Upper lobe of right lung (tissue), 1 donor: ENCODE data around the gene UBQLN1. TPM values are rescaled to one million over a fixed set of nuclear protein-coding genes. Genes with fewer than 3 reads are reported as not detected.
"Not testable (repeated sequence)": the region's sequence is repeated elsewhere in the genome, so short reads cannot be mapped to it uniquely, and the experiment has no call there.

Experiments used
- ATAC-seq: fragments of 200-7000 bp; cut with Tn5 transposase; one replicate; pipeline ENCODE4 v1.9.1; 2020; ENCODE audit warnings: mild to moderate bottlenecking, moderate library complexity
- DNase-seq: peaks from one replicate; pipeline ENCODE4 v3.0.0-alpha.2; 2020
- H3K27ac ChIP-seq: fragments of 200-600 bp; one replicate; pipeline ENCODE4 v1.8.0; 2022
- H3K27me3 ChIP-seq: fragments of 200-600 bp; one replicate; pipeline ENCODE4 v1.8.0; 2022; ENCODE audit warnings: mild to moderate bottlenecking
- H3K36me3 ChIP-seq: fragments of 200-600 bp; one replicate; pipeline ENCODE4 v1.8.0; 2022
- H3K4me1 ChIP-seq: fragments of 200-600 bp; one replicate; pipeline ENCODE4 v1.8.0; 2022
- H3K4me3 ChIP-seq: fragments of 200-600 bp; one replicate; pipeline ENCODE4 v1.8.0; 2022; ENCODE audit warnings: mild to moderate bottlenecking
- H3K9me3 ChIP-seq: fragments of 200-600 bp; one replicate; pipeline ENCODE4 v1.8.0; 2022
- intact Hi-C: fragments of 100-400 bp; cut with DNase I; formaldehyde crosslinking; loops from one replicate; pipeline ENCODE4 v1.11.0; 2022
- long read RNA-seq: library from polyadenylated mRNA; unstranded; transcript quantifications from one replicate; pipeline ENCODE4 v2.0.0, GENCODE V29; 2021
- total RNA-seq: library from RNA; stranded (reverse); fragmentation: NEBNext Ultra II Directional; extraction: Animal tissue kit (Norgen Biotek cat#: 25700); gene quantifications from one replicate; pipeline ENCODE4 v1.2.1, GENCODE V29; 2021
- TF ChIP-seq, protein P1 (sequence below): fragments of 200-600 bp; IDR thresholded peaks from one replicate; pipeline ENCODE4 v1.8.0; 2022; ENCODE audit warnings: antibody characterized with exemption
- donor health status: DM: no; HTN: yes; CAD: no; lungs with severe emphysema.

The UBQLN1 gene
- 93.7 TPM for total RNA-seq
- long read RNA-seq, full-length matches to known transcripts = 47 of 60 reads
- long read RNA-seq, partial matches to known transcripts = 7 of 60 reads
- long read RNA-seq, other reads (novel, unspliced or antisense) = 6 of 60 reads

DNA sequence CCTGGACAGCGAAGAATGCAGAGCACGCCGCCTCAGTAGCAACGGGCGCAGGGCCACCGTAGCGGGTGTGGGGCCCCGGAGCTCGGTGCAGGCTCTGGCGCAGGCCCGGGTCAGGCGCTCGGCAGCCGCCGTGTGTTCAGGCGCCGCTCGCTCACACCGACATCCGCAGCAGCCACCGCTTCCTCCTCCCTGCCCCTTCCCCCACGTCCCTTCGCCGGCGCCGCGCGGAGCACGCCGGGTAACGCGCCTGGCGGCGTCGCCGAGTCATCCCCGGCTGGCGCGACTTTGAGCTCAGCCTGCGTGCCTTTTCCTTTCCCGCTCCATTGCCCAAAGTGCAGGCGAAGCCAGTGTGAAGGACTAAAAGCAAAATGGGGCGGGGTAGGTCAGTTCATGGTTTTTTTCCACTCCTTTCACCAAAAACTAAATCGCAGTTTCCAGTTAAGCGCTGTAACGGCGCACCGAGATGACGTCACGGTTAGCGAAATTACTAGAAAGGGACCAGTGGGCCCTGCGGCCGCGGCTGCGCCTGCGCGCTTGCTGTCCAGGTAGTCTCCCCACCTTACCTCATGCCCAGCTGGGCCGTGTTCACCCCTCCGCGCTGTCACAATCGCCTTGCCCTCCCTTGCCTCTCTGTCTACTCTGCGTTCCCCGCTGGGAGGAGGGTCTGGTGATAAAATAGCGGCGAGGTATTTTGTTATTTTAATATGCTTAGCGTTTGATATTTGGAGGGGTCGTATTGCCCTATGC is at the start of gene UBQLN1:
Gene UBQLN1 (minus strand): TSS at position 191 of the 747 bp plus-strand sequence. CDS start 279 bp downstream, outside the sequence.
- TF ChIP-seq, protein P1, sequence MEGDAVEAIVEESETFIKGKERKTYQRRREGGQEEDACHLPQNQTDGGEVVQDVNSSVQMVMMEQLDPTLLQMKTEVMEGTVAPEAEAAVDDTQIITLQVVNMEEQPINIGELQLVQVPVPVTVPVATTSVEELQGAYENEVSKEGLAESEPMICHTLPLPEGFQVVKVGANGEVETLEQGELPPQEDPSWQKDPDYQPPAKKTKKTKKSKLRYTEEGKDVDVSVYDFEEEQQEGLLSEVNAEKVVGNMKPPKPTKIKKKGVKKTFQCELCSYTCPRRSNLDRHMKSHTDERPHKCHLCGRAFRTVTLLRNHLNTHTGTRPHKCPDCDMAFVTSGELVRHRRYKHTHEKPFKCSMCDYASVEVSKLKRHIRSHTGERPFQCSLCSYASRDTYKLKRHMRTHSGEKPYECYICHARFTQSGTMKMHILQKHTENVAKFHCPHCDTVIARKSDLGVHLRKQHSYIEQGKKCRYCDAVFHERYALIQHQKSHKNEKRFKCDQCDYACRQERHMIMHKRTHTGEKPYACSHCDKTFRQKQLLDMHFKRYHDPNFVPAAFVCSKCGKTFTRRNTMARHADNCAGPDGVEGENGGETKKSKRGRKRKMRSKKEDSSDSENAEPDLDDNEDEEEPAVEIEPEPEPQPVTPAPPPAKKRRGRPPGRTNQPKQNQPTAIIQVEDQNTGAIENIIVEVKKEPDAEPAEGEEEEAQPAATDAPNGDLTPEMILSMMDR = no peak
- no peaks in the 10 kb centered on the region for H3K27me3 ChIP-seq
- intact Hi-C loops = no loop called here
- ATAC-seq (peak; percentile 97), DNase-seq (peak; percentile 96)
- H3K36me3 ChIP-seq = no peaks in the 10 kb centered on the region
- H3K4me1 ChIP-seq = peaks cover 9% of the 10 kb centered on the region
- H3K4me3 ChIP-seq = peak within 1 kb of the TSS; percentile 74
- H3K9me3 ChIP-seq = no peaks in the 10 kb centered on the region
- peak within 1 kb of the TSS; percentile 99 for H3K27ac ChIP-seq

DNA sequence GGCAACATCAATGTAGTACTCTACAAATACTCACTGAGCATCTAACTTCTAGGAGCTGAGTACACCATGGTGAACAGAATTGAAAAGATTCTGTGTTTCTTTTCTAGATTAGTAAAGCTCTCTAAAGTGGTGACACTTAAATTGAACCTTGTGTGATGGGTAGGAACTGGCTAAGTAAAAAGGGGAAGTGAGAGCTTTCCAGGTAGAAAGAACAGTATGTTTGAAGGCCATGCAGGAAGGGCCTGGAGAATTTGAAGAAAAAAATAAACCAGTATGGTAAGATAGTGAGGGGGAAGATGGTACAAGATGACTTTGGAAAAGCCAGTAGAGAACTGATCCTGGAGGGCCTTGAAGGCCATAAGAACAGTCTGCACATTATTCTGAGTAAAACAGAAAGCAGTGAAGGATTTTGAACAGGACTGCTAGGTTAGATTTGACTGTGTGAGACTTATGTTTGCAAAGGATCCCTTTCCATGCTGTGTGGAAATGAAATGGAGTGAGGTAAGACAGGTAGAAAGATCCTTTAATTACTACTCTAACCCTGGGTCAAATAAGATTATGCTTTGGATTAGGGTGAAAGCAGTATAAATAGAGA is 46.7 kb upstream of the UBQLN1 start:
- DNase-seq (no peak), ATAC-seq (no peak)
- Histone ChIP-seq H3K36me3 (no peaks in the 10 kb centered on the region), H3K27me3 (no peaks in the 10 kb centered on the region), H3K9me3 (no peaks in the 10 kb centered on the region), H3K4me3 (no peak overlapping the region), H3K4me1 (no peaks in the 10 kb centered on the region), H3K27ac (no peak overlapping the region)
- intact Hi-C loops = no loop called here
- TF ChIP-seq, protein P1 = no peak

DNA sequence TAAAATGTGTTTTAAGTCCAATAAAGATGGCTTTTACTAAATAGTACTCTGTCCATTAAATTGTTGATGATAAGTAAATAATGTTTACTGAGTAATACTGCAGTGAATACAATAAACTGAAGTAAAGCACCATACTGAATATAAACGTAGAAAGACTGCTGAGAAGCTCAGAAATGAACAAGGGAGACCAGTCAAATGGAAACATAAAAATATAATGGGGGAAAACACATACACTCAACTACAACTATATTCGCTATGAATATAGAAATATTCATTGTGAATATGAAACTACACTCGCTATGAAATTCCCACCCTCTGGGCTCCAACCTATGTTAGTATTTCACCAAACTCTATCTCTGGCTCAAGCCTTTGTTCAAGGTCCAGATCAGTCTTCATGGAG is 41.9 kb upstream of the UBQLN1 start:
- no peak for ATAC-seq
- Histone ChIP-seq H3K4me1 (no peaks in the 10 kb centered on the region), H3K36me3 (no peaks in the 10 kb centered on the region), H3K4me3 (no peak overlapping the region), H3K27ac (no peak overlapping the region), H3K9me3 (no peaks in the 10 kb centered on the region), H3K27me3 (no peaks in the 10 kb centered on the region)
- intact Hi-C loops = no loop called here
- TF ChIP-seq, protein P1 = no peak
- DNase-seq = no peak

DNA sequence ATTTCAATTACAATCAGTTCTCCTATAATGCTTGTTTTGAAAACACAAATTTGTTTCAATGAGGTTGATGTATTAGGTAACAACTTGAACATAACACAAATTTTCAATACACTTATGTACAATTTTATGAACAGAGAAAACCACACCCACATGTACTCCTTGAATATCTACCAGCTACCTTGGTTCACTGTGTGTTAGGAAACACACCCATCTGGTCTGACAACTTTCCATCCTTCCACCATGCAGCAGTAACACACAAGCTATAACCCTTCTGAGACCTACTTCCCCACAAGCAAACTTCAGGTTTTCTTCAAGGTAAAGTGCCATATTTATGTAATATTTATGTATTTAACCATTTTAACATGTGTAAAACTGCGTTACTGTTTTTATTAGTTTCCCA is 36.4 kb upstream of the UBQLN1 start:
- TF ChIP-seq, protein P1 = no peak
- DNase-seq = no peak
- peaks cover 4% of the 10 kb centered on the region for H3K36me3 ChIP-seq
- H3K4me1 ChIP-seq = no peaks in the 10 kb centered on the region
- H3K4me3 ChIP-seq = no peak overlapping the region
- no peaks in the 10 kb centered on the region for H3K27me3 ChIP-seq
- intact Hi-C loops = no loop called here
- ATAC-seq = no peak
- H3K27ac ChIP-seq = no peak overlapping the region
- H3K9me3 ChIP-seq = no peaks in the 10 kb centered on the region

DNA sequence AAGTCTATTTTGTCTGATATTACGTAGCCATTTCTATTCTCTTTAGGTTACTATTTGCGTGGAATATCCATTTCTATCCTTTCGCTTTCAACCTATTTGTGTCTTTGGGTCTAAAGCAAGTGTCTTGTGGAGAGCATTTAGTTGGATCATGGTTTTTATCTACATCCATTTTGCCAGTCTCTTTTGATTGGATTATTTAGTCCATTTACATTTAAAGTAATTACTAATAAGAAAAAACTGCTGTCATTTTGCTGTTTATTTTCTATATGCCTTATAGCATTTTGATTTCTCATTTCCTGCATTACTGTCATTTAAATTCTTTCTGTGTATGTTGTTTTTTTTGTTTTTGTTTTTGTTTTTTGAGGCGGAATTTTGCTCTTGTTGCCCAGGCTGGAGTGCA is 26.0 kb upstream of the UBQLN1 start:
- H3K27ac ChIP-seq = no peak overlapping the region
- no peaks in the 10 kb centered on the region for H3K27me3 ChIP-seq
- H3K4me3 ChIP-seq = no peak overlapping the region
- no peaks in the 10 kb centered on the region for H3K9me3 ChIP-seq
- no peaks in the 10 kb centered on the region for H3K36me3 ChIP-seq
- intact Hi-C loops = no loop called here
- ATAC-seq (no peak), DNase-seq (no peak)
- TF ChIP-seq, protein P1 = no peak
- H3K4me1 ChIP-seq = no peaks in the 10 kb centered on the region

DNA sequence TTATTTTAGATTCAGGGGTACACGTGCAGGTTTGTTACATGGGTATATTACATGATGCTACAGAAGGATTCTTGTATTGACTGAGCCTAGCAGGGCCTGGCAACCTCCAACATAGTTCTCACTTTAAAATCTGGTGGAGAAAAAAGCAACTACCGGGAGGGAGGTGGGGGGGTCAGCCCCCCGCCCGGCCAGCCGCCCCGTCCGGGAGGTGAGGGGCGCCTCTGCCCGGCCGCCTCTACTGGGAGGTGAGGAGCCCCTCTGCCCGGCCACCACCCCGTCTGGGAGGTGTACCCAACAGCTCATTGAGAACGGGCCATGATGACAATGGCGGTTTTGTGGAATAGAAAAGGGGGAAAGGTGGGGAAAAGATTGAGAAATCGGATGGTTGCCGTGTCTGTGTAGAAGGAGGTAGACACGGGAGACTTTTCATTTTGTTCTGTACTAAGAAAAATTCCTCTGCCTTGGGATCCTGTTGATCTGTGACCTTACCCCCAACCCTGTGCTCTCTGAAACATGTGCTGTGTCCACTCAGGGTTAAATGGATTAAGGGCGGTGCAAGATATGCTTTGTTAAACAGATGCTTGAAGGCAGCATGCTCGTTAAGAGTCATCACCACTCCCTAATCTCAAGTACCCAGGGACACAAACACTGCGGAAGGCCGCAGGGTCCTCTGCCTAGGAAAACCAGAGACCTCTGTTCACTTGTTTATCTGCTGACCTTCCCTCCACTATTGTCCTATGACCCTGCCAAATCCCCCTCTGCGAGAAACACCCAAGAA is 21.0 kb upstream of the UBQLN1 start:
- H3K4me3 ChIP-seq, H3K9me3 ChIP-seq, intact Hi-C loops, DNase-seq, H3K27me3 ChIP-seq, H3K27ac ChIP-seq, ATAC-seq, H3K36me3 ChIP-seq, H3K4me1 ChIP-seq: not testable (repeated sequence)
